Fibroblast of lung (primary cell): ENCODE data around the gene MTOR. TPM values are rescaled to one million over a fixed set of nuclear protein-coding genes. Genes with fewer than 3 reads are reported as not detected.

ENCODE experiments used
- DNase-seq, 2 donors: peaks; one replicate each; pipeline versions ENCODE4 v3.0.0 to v3.0.0-alpha.2; 2010; ENCODE audit warnings: low read depth in 2 of 2
- H2AFZ ChIP-seq: 2 replicates; pipeline ENCODE4 v1.5.1; 2012; ENCODE audit warnings: low read length, control low read depth, inconsistent platforms
- H3K27ac ChIP-seq: 2 replicates; pipeline ENCODE4 v1.5.1; 2011; ENCODE audit warnings: low read length, control low read depth; ENCODE audit not compliant: insufficient read depth
- H3K27me3 ChIP-seq: 2 replicates; pipeline ENCODE4 v1.5.1; 2011; ENCODE audit warnings: mild to moderate bottlenecking, low read length; ENCODE audit not compliant: control insufficient read depth, insufficient read depth
- H3K36me3 ChIP-seq: 2 replicates; pipeline ENCODE4 v1.5.1; 2011; ENCODE audit warnings: low read length; ENCODE audit not compliant: control insufficient read depth, insufficient read depth
- H3K4me1 ChIP-seq: 2 replicates; pipeline ENCODE4 v1.5.1; 2011; ENCODE audit warnings: low read length; ENCODE audit not compliant: control insufficient read depth, insufficient read depth; ENCODE audit errors: extremely low read depth
- H3K4me2 ChIP-seq: 2 replicates; pipeline ENCODE4 v1.5.1; 2011; ENCODE audit warnings: low read length, control low read depth; ENCODE audit not compliant: insufficient read depth; ENCODE audit errors: extremely low read depth
- H3K4me3 ChIP-seq, 4 experiments: fragments of 200-600 bp in 1 of 4; sonication (generic) in 1 of 4; replicated peaks in 1 of 4; 2 replicates each; pipeline ENCODE4 v1.5.1; 2011 to 2016; ENCODE audit warnings: low read length in 4 of 4, low read depth in 3 of 4, mild to moderate bottlenecking in 3 of 4, control low read depth in 2 of 4, inconsistent platforms in 1 of 4, mixed read lengths in 1 of 4; ENCODE audit not compliant: insufficient read depth in 1 of 4; ENCODE audit errors: control extremely low read depth in 1 of 4
- H3K79me2 ChIP-seq: 2 replicates; pipeline ENCODE4 v1.5.1; 2012; ENCODE audit warnings: mild to moderate bottlenecking, low read length, inconsistent platforms; ENCODE audit not compliant: control insufficient read depth, insufficient read depth
- H3K9ac ChIP-seq: 2 replicates; pipeline ENCODE4 v1.5.1; 2011; ENCODE audit warnings: mild to moderate bottlenecking, low read length, control low read depth; ENCODE audit not compliant: insufficient read depth
- H3K9me3 ChIP-seq: 2 replicates; pipeline ENCODE4 v1.5.1; 2012; ENCODE audit warnings: low read depth, low read length; ENCODE audit not compliant: control insufficient read depth, insufficient read depth
- H4K20me1 ChIP-seq: 2 replicates; pipeline ENCODE4 v1.5.1; 2011; ENCODE audit warnings: low read length; ENCODE audit not compliant: control insufficient read depth, insufficient read depth; ENCODE audit errors: extremely low read depth
- CTCF ChIP-seq, 2 donors: IDR thresholded peaks in 1 of 2; conservative IDR thresholded peaks in 1 of 2; 1 replicate in 1 of 2; 2 replicates in 1 of 2; pipeline ENCODE4 v1.5.1; 2011 to 2012; ENCODE audit warnings: low read length in 2 of 2, control low read depth in 1 of 2, inconsistent platforms in 1 of 2, low read depth in 1 of 2, mild to moderate bottlenecking in 1 of 2
- EZH2 ChIP-seq: IDR thresholded peaks from 2 replicates; pipeline ENCODE4 v1.5.1; 2012; ENCODE audit warnings: low read length, control low read depth, mild to moderate bottlenecking; ENCODE audit errors: missing control alignments
- polyA plus RNA-seq, 2 donors: library from polyadenylated mRNA; depleted of rRNA in 1 of 2; stranded (reverse) in 1 of 2; unstranded in 1 of 2; fragments of >200 nt; gene quantifications; 2 replicates each; pipeline ENCODE4 v1.2.1, GENCODE V29; 2011 to 2012; ENCODE audit warnings: missing spikeins in 1 of 2
- total RNA-seq: library from RNA; depleted of rRNA; stranded (reverse); fragments of >200 nt; gene quantifications from 2 replicates; pipeline ENCODE4 v1.2.1, GENCODE V29; 2014

MTOR gene
- total and polyA plus RNA-seq, 2 donors (not counting 1 experiment from before 2014, with no cell fraction given) = 20.2 to 36.2 TPM

DNA sequence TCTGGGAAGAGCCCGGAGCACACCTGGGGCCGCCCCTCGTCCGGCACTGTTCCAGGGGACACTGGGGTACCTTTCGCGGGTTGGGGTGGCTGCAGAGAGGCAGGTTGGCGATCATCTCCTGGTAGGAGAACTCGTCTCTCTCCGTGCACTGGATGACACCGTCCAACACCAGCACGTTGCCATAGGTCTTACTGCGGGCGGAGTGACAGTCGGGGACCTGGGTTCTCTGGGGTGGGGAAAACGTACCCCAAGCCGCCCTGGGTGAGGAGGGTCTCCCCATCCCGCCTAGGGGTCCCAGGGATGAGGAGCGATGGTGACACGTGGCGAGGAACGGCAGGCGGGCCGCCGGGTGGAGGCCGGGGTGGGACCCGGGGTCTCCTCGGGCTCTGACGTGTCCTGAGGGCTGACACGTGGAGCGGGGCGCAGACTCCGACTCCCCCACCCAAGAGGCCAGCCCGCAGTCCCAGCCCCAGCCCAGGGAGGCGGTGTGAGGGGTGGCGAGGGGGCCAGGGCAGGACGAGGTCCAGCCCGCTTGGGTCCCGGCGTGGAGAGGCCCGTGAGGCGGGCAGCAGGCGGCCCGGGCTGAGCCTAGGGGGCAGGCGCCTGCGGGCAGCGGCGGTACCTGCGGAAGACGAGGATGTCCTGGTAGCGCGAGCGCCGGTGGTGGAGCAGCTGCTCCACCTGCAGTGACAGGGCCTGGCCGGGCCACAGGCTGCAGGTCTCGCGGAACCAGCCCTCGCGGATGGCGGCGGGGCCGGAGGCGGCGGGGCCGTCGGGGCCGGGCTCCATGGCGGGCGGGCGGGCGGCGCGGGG, 203.0 kb downstream of the MTOR start:
- Histone ChIP-seq H3K9ac (peak overlapping the region; percentile 84), H3K79me2 (peaks cover 19% of the 10 kb centered on the region), H3K4me1 (no peaks in the 10 kb centered on the region), H3K27ac (peak overlapping the region; percentile 59), H3K4me3 (peak overlapping the region; percentile 79 to 92 (median 88)), H3K4me2 (peak overlapping the region; percentile 93), H3K27me3 (no peaks in the 10 kb centered on the region), H4K20me1 (no peaks in the 10 kb centered on the region), H2AFZ (peak overlapping the region; percentile 49), H3K36me3 (peaks cover 16% of the 10 kb centered on the region), H3K9me3 (no peaks in the 10 kb centered on the region)
- TF ChIP-seq EZH2 (no peak), CTCF (conservative IDR thresholded peaks at IDR 0.05 in 1 of 2, IDR thresholded peaks at IDR 0.05 in 1 of 2; ENCODE audit: low read depth in 1 of 2, low read length in 2 of 2) (no peak)
- peak in 1 of 2 donors; percentile 13 for DNase-seq

GRCh38 chr1:11058595-11059154, 203.7 kb downstream of the MTOR start:
- Histone ChIP-seq H3K4me3 (peak overlapping the region; percentile 79 to 92 (median 88)), H3K27me3 (no peaks in the 10 kb centered on the region), H3K9me3 (no peaks in the 10 kb centered on the region), H3K27ac (peak overlapping the region; percentile 59), H3K4me2 (peak overlapping the region; percentile 93), H3K9ac (peak overlapping the region; percentile 84), H4K20me1 (no peaks in the 10 kb centered on the region), H2AFZ (no peak overlapping the region), H3K36me3 (peaks cover 17% of the 10 kb centered on the region), H3K79me2 (peaks cover 19% of the 10 kb centered on the region), H3K4me1 (no peaks in the 10 kb centered on the region)
- TF ChIP-seq CTCF (conservative IDR thresholded peaks at IDR 0.05 in 1 of 2, IDR thresholded peaks at IDR 0.05 in 1 of 2; ENCODE audit: low read depth in 1 of 2, low read length in 2 of 2) (no peak), EZH2 (no peak)
- no peak for DNase-seq

- Histone ChIP-seq H3K4me1 (no peaks in the 10 kb centered on the region), H3K79me2 (peaks cover 19% of the 10 kb centered on the region), H2AFZ (no peak overlapping the region), H3K9me3 (no peaks in the 10 kb centered on the region), H3K4me3 (no peak overlapping the region), H3K4me2 (no peak overlapping the region), H4K20me1 (no peaks in the 10 kb centered on the region), H3K27ac (no peak overlapping the region), H3K27me3 (no peaks in the 10 kb centered on the region), H3K36me3 (peaks cover 17% of the 10 kb centered on the region), H3K9ac (no peak overlapping the region)
- TF ChIP-seq EZH2 (no peak), CTCF (conservative IDR thresholded peaks at IDR 0.05 in 1 of 2, IDR thresholded peaks at IDR 0.05 in 1 of 2; ENCODE audit: low read depth in 1 of 2, low read length in 2 of 2) (no peak)
- DNase-seq = no peak
These were observed 204.3 kb downstream of the MTOR start for GRCh38 chr1:11058026-11058425.
